B cell (primary cell): ENCODE measurements around the gene GTF3C5. TPM values are rescaled to one million over a fixed set of nuclear protein-coding genes. Genes with fewer than 3 reads are reported as not detected.

ENCODE experiments used
- ATAC-seq: fragments of 200-7000 bp; cut with Tn5 transposase; one replicate; pipeline ENCODE4 v1.10.0; 2021; ENCODE audit warnings: low read depth, mild to moderate bottlenecking, moderate number of reproducible peaks, moderate library complexity
- CTCF ChIA-PET: fragments of 350-600 bp; sonication (Branson Sonifier 250); formaldehyde crosslinking; loops from one replicate; lab custom pipeline; 2021; ENCODE audit warnings: antibody characterized with exemption, inconsistent platforms; lab: Charles Lee
- POLR2A ChIA-PET: fragments of 350-600 bp; sonication (Branson Sonifier 250); formaldehyde crosslinking; loops from one replicate; lab custom pipeline; 2021; ENCODE audit warnings: antibody characterized with exemption; lab: Charles Lee
- DNase-seq: peaks from one replicate; pipeline ENCODE4 v3.0.0; 2013
- H2AFZ ChIP-seq: 2 replicates; pipeline ENCODE4 v1.6.1; 2012; ENCODE audit warnings: mild to moderate bottlenecking, low read depth, low read length; ENCODE audit not compliant: insufficient read depth, poor library complexity, severe bottlenecking
- H3K27ac ChIP-seq, 2 donors: 1 replicate in 1 of 2; 2 replicates in 1 of 2; pipeline ENCODE4 v1.5.1; 2012 to 2013; ENCODE audit warnings: low read length in 2 of 2, mild to moderate bottlenecking in 2 of 2, moderate library complexity in 1 of 2
- H3K27me3 ChIP-seq, 4 experiments: fragments of 200-600 bp in 1 of 4; sonication (generic) in 1 of 4; replicated peaks in 1 of 4; 1 replicate in 2 of 4; 2 replicates in 2 of 4; pipeline versions ENCODE4 v1.6.1 to v1.7.0; 2013 to 2016; ENCODE audit warnings: low read length in 3 of 4, mild to moderate bottlenecking in 2 of 4, mixed read lengths in 1 of 4, moderate library complexity in 1 of 4; ENCODE audit not compliant: insufficient read depth in 4 of 4, control insufficient read depth in 3 of 4; ENCODE audit errors: control extremely low read depth in 1 of 4
- H3K36me3 ChIP-seq, 2 experiments: replicated peaks in 1 of 2; 1 replicate in 1 of 2; 2 replicates in 1 of 2; pipeline versions ENCODE4 v1.6.1 to v1.7.1; 2013; ENCODE audit warnings: low read length in 1 of 2; ENCODE audit not compliant: insufficient read depth in 2 of 2, control insufficient read depth in 1 of 2; ENCODE audit errors: control extremely low read depth in 1 of 2, extremely low read depth in 1 of 2
- H3K4me1 ChIP-seq, 2 donors: fragments of 200-600 bp in 1 of 2; sonication (generic) in 1 of 2; 1 replicate in 1 of 2; 2 replicates in 1 of 2; pipeline versions ENCODE4 v1.5.1 to v1.6.1; 2013 to 2017; ENCODE audit warnings: low read length in 2 of 2; ENCODE audit not compliant: control insufficient read depth in 2 of 2, insufficient read depth in 2 of 2
- H3K4me2 ChIP-seq: replicated peaks from 2 replicates; pipeline ENCODE3; 2012; ENCODE audit warnings: mild to moderate bottlenecking, low read depth, low read length; ENCODE audit not compliant: poor library complexity, severe bottlenecking
- H3K4me3 ChIP-seq, 5 experiments: fragments of 200-600 bp in 1 of 5; sonication (generic) in 1 of 5; 1 replicate in 3 of 5; 2 replicates in 2 of 5; pipeline versions ENCODE4 v1.5.1 to v1.7.0; 2011 to 2016; ENCODE audit warnings: low read length in 4 of 5, mild to moderate bottlenecking in 4 of 5, low read depth in 2 of 5, control low read depth in 1 of 5, moderate library complexity in 1 of 5; ENCODE audit not compliant: insufficient read depth in 1 of 5; ENCODE audit errors: control extremely low read depth in 1 of 5, extremely low read depth in 1 of 5
- H3K79me2 ChIP-seq: fragments of 200-600 bp; sonication (generic); one replicate; pipeline ENCODE4 v1.6.0; 2016; ENCODE audit warnings: low read length; ENCODE audit not compliant: control insufficient read depth, insufficient read depth
- H3K9ac ChIP-seq: fragments of 200-600 bp; sonication (generic); 2 replicates; pipeline ENCODE4 v1.6.1; 2017; ENCODE audit warnings: mild to moderate bottlenecking, low read length, moderate library complexity
- H3K9me3 ChIP-seq, 3 donors: one replicate each; pipeline versions ENCODE4 v1.6.1 to v1.7.1; 2013; ENCODE audit warnings: low read length in 2 of 3; ENCODE audit not compliant: control insufficient read depth in 2 of 3, insufficient read depth in 1 of 3; ENCODE audit errors: control extremely low read depth in 1 of 3
- H4K20me1 ChIP-seq: 2 replicates; pipeline ENCODE4 v1.6.0; 2012; ENCODE audit warnings: mild to moderate bottlenecking, low read length; ENCODE audit not compliant: insufficient read depth, control insufficient read depth, poor library complexity, severe bottlenecking
- H3K27ac Mint-ChIP-seq: one replicate; pipeline ENCODE4 v1.8.0; 2021; ENCODE audit warnings: mixed read lengths
- H3K27me3 Mint-ChIP-seq: one replicate; pipeline ENCODE4 v1.8.0; 2021; ENCODE audit warnings: mixed read lengths
- H3K4me1 Mint-ChIP-seq: one replicate; pipeline ENCODE4 v1.8.0; 2021; ENCODE audit warnings: mixed read lengths
- H3K4me3 Mint-ChIP-seq: one replicate; pipeline ENCODE4 v1.8.0; 2021; ENCODE audit warnings: mixed read lengths
- H3K9me3 Mint-ChIP-seq: one replicate; pipeline ENCODE4 v1.8.0; 2022; ENCODE audit warnings: mixed read lengths; ENCODE audit not compliant: insufficient read depth
- CTCF ChIP-seq: fragments of 200-600 bp; IDR thresholded peaks from one replicate; pipeline ENCODE4 v1.8.0; 2022; ENCODE audit warnings: antibody characterized with exemption, mild to moderate bottlenecking
- EZH2 ChIP-seq: IDR thresholded peaks from 2 replicates; pipeline ENCODE4 v1.6.1; 2012; ENCODE audit warnings: borderline replicate concordance, low read depth, mild to moderate bottlenecking, moderate library complexity, low read length; ENCODE audit not compliant: insufficient read depth, poor library complexity, severe bottlenecking
- WGBS: methylation state at CpG from one replicate; pipeline ENCODE4 v1.1.5; 2013; ENCODE audit warnings: missing lambda C conversion rate; ENCODE audit not compliant: insufficient coverage; 5-methylcytosine and 5-hydroxymethylcytosine counted together
- intact Hi-C: fragments of 100-400 bp; cut with micrococcal nuclease; formaldehyde crosslinking; loops from one replicate; pipeline ENCODE4 v1.10.0; 2022
- polyA plus RNA-seq: library from polyadenylated mRNA; depleted of rRNA; stranded (reverse); fragments of >200 nt; gene quantifications from 2 replicates; pipeline ENCODE4 v1.2.3, GENCODE V29; 2012
- total RNA-seq, 2 donors: library from RNA; stranded (reverse); fragments of 120-200 nt in 1 of 2; gene quantifications; 1 replicate in 1 of 2; 2 replicates in 1 of 2; pipeline versions ENCODE4 v1.2.3 to v1.2.4, GENCODE V29; 2013 to 2022

Gene GTF3C5
- total and polyA plus RNA-seq, 2 donors (not counting 1 experiment from before 2014, with no cell fraction given) = 80.5 to 91.2 TPM

DNA sequence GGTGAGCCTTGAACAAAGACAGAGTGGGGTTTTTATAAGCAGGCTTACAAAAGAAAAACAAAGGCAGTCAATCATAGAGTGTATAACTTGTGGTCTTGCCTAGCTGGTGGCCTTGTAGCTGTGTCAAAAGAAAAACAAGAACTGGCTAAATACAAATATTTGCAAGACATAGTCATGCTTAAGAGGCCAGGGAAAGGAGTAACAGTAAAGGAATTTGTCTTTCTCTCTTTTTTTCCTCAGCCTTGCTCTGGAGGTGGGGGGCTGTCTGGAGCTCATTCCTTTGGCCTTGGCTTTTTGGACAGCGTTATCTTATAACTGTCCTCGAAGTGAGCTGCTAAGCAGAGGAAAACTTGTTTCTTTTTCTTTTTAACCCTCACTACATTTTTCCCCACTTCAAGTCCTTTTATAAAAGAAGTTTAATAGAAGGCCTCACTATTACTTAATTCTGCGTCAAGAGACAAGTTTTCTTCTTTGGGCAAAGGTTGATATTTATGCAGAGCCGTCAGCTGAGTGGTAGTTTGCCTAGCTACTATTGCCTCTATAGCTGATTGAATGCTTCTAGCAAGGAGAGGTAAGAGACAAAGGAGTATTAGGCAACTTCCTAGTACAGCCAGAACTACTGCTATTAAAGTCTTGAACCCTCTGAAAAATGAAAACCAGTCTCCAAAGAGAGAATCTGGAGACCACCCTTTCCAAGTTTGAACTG, 45.3 kb downstream of the GTF3C5 start:
- DNase-seq (no peak), ATAC-seq (no peak)
- peaks cover 0 to 3% (median 0%) of the 10 kb centered on the region in 4 experiments for H3K27me3 ChIP-seq
- Mint-ChIP-seq H3K9me3 (no peaks in the 10 kb centered on the region), H3K4me1 (no peaks in the 10 kb centered on the region), H3K27ac (no peak overlapping the region), H3K27me3 (peaks cover 7% of the 10 kb centered on the region), H3K4me3 (no peak overlapping the region)
- CTCF ChIA-PET = interaction anchor here (0.7 to 2.0 kb wide), 2 partner anchors 54 to 68 kb away, joined by 3 to 5 read pairs; no protein-coding TSS in a partner anchor
- no peaks in the 10 kb centered on the region for H3K9me3 ChIP-seq
- intact Hi-C loops = no loop called here
- no peak overlapping the region for H3K4me3 ChIP-seq
- no peaks in the 10 kb centered on the region for H3K4me1 ChIP-seq
- no peak overlapping the region for H3K9ac ChIP-seq
- no peak overlapping the region for H3K4me2 ChIP-seq
- WGBS = no CpG with 5 or more reads among the region's 4 CpGs
- no peaks in the 10 kb centered on the region for H3K36me3 ChIP-seq
- H2AFZ ChIP-seq = no peak overlapping the region
- no peaks in the 10 kb centered on the region for H4K20me1 ChIP-seq
- TF ChIP-seq EZH2 = no peak
- no peak for TF ChIP-seq CTCF
- POLR2A ChIA-PET = no interaction called here
- no peak overlapping the region for H3K27ac ChIP-seq
- H3K79me2 ChIP-seq = no peaks in the 10 kb centered on the region

- TF ChIP-seq CTCF (no peak), EZH2 (no peak)
- ATAC-seq = no peak
- H3K9me3 ChIP-seq = no peaks in the 10 kb centered on the region
- intact Hi-C loops = no loop called here
- H3K4me3 ChIP-seq = no peak overlapping the region
- no peak overlapping the region for H3K27ac Mint-ChIP-seq
- H3K36me3 ChIP-seq = no peaks in the 10 kb centered on the region
- POLR2A ChIA-PET = no interaction called here
- H3K4me1 Mint-ChIP-seq = no peaks in the 10 kb centered on the region
- H3K9ac ChIP-seq = no peak overlapping the region
- H3K27me3 Mint-ChIP-seq = peaks cover 7% of the 10 kb centered on the region
- H3K27ac ChIP-seq = no peak overlapping the region
- whole genome bisulfite sequencing = no CpG with 5 or more reads among the region's 4 CpGs
- H4K20me1 ChIP-seq = no peaks in the 10 kb centered on the region
- no peak for DNase-seq
- H3K27me3 ChIP-seq = peaks cover 0 to 3% (median 0%) of the 10 kb centered on the region in 4 experiments
- H3K79me2 ChIP-seq = no peaks in the 10 kb centered on the region
- no peak overlapping the region for H3K4me3 Mint-ChIP-seq
- CTCF ChIA-PET = no interaction called here
- no peaks in the 10 kb centered on the region for H3K9me3 Mint-ChIP-seq
- no peaks in the 10 kb centered on the region for H3K4me1 ChIP-seq
- H2AFZ ChIP-seq = no peak overlapping the region
- no peak overlapping the region for H3K4me2 ChIP-seq
Measured at GRCh38 chr9:133076691-133077090, 45.9 kb downstream of the GTF3C5 start.
